HUES48 (cell line): ENCODE results near the gene ARAP1.

Experiments used
- H3K27ac ChIP-seq: one replicate; pipeline ENCODE4 v1.7.0; 2013; ENCODE audit warnings: low read depth, low read length, inconsistent platforms
- H3K27me3 ChIP-seq: 2 replicates; pipeline ENCODE4 v1.6.1; 2013; ENCODE audit warnings: mild to moderate bottlenecking, low read length; ENCODE audit not compliant: control insufficient read depth, insufficient read depth
- H3K36me3 ChIP-seq: 2 replicates; pipeline ENCODE4 v1.6.1; 2013; ENCODE audit warnings: low read length; ENCODE audit not compliant: control insufficient read depth, insufficient read depth
- H3K4me1 ChIP-seq: 2 replicates; pipeline ENCODE4 v1.6.1; 2013; ENCODE audit warnings: mild to moderate bottlenecking, low read length; ENCODE audit not compliant: control insufficient read depth, insufficient read depth
- H3K4me3 ChIP-seq: 2 replicates; pipeline ENCODE4 v1.5.1; 2013; ENCODE audit warnings: mild to moderate bottlenecking, low read depth, low read length
- H3K9ac ChIP-seq: 2 replicates; pipeline ENCODE4 v1.6.1; 2013; ENCODE audit warnings: mild to moderate bottlenecking, low read depth, low read length, moderate library complexity
- H3K9me3 ChIP-seq: 2 replicates; pipeline ENCODE4 v1.6.1; 2013; ENCODE audit warnings: low read length; ENCODE audit not compliant: control insufficient read depth, insufficient read depth

ARAP1 gene

DNA sequence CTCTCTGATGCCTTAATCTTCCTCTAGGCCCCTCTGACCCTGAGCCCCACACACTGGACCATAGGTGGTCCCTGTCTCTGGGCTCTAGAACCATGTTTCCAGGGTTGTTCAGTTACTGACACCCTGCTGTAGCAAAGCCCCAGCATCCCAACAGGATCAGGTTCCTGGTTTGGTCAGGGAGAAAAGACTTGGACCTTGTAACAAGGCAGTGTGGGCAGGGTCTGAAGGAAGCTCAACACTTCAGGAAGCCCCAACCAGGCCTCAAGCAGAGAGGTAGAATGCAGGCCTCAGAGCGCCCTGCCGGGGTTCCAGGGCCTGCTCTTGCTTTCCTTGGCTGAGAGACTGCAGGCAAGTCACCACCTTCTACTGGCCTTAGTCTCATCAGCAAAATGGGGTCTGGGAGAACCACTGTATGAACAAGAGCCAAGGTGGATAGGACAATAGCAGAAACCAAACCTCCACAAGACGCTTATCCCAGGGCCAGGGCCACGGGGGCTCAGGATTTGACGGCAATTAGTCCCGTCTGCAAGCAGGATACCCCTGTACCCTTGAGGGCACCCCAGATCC, 4.8 kb downstream of the ARAP1 start:
- no peak overlapping the region for H3K27ac ChIP-seq
- no peaks in the 10 kb centered on the region for H3K9me3 ChIP-seq
- no peak overlapping the region for H3K9ac ChIP-seq
- 0 out of 2 replicates have a peak, but pooled peaks cover 3% of the 10 kb centered on the region for H3K36me3 ChIP-seq
- no peaks in the 10 kb centered on the region for H3K27me3 ChIP-seq
- no peak overlapping the region for H3K4me3 ChIP-seq
- peaks cover 12% of the 10 kb centered on the region for H3K4me1 ChIP-seq

- Histone ChIP-seq H3K4me1 (peaks cover 18% of the 10 kb centered on the region), H3K27ac (no peak overlapping the region), H3K36me3 (0 out of 2 replicates have a peak, but pooled peaks cover 3% of the 10 kb centered on the region), H3K4me3 (no peak overlapping the region), H3K9ac (no peak overlapping the region), H3K9me3 (no peaks in the 10 kb centered on the region), H3K27me3 (no peaks in the 10 kb centered on the region)
Measured at GRCh38 chr11:72746821-72747220, 5.4 kb downstream of the ARAP1 start.

DNA sequence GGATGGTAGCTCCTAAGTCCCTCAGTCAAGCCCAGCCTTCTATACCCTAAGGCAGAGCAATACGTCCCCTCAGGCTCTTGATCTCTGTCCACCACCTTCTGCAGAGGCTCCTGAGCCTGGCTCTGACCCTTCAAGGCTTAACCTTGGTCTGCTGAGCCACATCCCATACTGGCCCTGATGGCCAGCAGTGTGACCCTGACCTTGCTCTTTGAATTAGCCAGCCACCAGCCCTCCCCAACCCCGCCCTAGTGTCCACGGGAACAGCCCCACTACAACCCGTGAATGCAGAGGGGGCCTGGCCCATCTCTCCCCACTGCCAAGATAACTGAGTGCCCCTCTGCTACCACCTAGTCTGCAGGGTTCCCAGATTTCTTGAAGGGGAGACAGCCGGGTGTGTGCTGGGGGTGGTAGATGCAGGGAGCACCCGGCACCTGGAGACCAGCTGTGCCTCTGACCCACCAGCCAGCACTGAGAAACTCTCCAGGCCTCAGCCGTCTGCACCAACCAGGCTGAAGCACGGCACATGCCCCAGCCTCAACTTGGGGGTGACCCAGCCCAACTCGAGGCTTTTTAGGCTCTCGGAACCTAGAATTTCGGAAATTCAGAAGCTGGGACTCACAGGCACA, 6.2 kb downstream of the ARAP1 start:
- H3K9ac ChIP-seq: no peak overlapping the region
- no peaks in the 10 kb centered on the region for H3K27me3 ChIP-seq
- H3K4me3 ChIP-seq: no peak overlapping the region
- no peaks in the 10 kb centered on the region for H3K9me3 ChIP-seq
- peaks cover 20% of the 10 kb centered on the region for H3K4me1 ChIP-seq
- H3K27ac ChIP-seq: no peak overlapping the region
- 0 out of 2 replicates have a peak, but pooled peaks cover 3% of the 10 kb centered on the region for H3K36me3 ChIP-seq

- H3K4me1 ChIP-seq: peaks cover 21% of the 10 kb centered on the region
- no peaks in the 10 kb centered on the region for H3K9me3 ChIP-seq
- H3K9ac ChIP-seq: no peak overlapping the region
- no peaks in the 10 kb centered on the region for H3K27me3 ChIP-seq
- H3K36me3 ChIP-seq: 0 out of 2 replicates have a peak, but pooled peaks cover 3% of the 10 kb centered on the region
- no peak overlapping the region for H3K27ac ChIP-seq
- H3K4me3 ChIP-seq: no peak overlapping the region
Measured at GRCh38 chr11:72745511-72745910, 6.7 kb downstream of the ARAP1 start.

GRCh38 chr11:72744474-72744873, 7.7 kb downstream of the ARAP1 start:
- Histone ChIP-seq H3K4me3 (no peak overlapping the region), H3K4me1 (peaks cover 22% of the 10 kb centered on the region), H3K27ac (no peak overlapping the region)

DNA sequence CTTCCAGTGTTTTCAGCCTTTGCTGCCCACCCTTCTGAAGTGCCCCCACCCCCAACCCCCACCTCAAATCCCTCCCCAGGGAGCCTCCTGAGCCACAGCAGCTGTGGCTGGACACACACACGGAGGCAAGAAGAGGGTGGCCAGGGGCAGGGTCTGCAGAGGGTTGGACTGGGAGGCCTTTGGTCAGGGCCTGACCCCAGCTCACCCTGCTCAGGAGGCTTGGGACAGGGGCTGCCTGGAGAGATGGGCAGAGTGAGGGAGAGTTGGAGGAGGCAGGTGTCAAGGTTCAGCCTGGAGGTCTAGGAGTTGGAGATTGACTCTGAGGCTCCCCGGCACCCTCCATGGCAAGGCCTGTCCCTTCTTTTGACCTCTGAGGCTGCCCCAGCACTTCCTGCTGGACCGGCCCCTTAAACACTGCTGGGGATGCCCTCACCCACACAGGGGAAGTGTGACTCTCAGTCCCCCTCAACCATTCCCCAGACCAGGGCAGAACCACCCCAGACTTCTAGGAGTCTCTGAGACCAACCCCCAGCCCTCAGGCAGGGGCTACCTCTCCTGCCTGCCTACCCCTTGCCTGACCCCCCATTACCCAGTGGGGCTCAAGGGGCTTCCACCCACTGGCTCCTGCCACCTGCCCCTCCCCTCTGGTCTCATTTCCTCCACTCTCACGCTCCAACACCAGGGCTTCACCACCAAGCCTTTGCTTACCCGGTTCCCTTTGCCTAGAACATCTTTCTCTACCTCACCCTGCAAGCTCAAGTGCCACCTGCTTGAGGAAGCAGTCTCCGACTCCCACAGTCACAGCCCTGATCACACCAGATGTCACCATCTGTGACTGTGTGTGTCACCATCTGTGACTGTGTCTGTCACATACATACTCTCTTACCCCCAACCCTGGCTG, 8.6 kb downstream of the ARAP1 start:
- Histone ChIP-seq H3K4me1 (peaks cover 22% of the 10 kb centered on the region), H3K9ac (no peak overlapping the region), H3K27ac (no peak overlapping the region)

More at GRCh38 chr11:72744474-72744873, 7.7 kb downstream of the ARAP1 start:
- H3K9me3 ChIP-seq: no peaks in the 10 kb centered on the region
- 0 out of 2 replicates have a peak, but pooled peaks cover 3% of the 10 kb centered on the region for H3K36me3 ChIP-seq
- H3K27me3 ChIP-seq: no peaks in the 10 kb centered on the region
- no peak overlapping the region for H3K9ac ChIP-seq

DNA sequence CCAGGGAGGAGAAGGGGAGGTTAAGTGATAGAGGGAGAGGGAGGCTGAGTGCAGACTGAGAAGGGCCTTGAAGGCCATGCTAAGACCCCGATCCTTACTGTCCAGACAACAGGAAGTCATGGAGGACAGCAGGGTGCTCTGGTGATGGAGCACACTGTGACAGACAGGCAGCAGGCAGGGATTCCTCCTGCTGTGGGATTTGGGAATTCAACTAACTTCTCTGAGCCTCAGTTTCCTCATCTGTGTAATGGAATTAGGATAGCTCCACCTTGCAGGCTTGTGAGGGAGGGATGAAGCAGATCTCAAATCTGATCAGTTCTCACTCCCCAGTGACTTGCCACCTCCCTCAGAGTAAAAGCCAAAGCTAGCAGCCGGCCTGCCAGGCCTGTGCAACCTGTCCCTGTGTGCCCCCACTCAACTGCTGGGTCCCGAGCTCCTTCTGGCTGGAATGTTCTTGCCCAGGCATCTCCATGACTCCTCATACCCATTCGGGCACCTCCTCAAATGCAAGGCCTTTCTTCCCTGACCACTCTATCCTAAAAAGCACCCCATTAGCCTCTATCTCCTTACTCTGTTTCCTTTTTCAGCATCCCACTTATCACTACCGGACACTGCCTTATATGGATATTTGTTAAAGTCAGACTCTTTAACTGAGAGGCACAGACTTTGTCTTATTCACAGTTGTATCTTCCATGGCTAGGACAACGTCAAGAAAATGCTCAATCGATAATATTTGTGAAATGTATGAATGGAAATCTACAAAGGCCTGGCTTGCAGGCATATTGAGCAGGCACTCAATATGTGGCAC, 9.5 kb downstream of the ARAP1 start:
- Histone ChIP-seq H3K9ac (no peak overlapping the region), H3K9me3 (no peaks in the 10 kb centered on the region), H3K27ac (peak overlapping the region; percentile 75), H3K4me1 (peaks cover 22% of the 10 kb centered on the region), H3K4me3 (no peak overlapping the region), H3K36me3 (0 out of 2 replicates have a peak, but pooled peaks cover 1% of the 10 kb centered on the region), H3K27me3 (no peaks in the 10 kb centered on the region)

More for the DNA sequence above, 8.6 kb downstream of the ARAP1 start:
- H3K4me3 ChIP-seq: no peak overlapping the region
- H3K9me3 ChIP-seq: no peaks in the 10 kb centered on the region
- 0 out of 2 replicates have a peak, but pooled peaks cover 3% of the 10 kb centered on the region for H3K36me3 ChIP-seq
- no peaks in the 10 kb centered on the region for H3K27me3 ChIP-seq

DNA sequence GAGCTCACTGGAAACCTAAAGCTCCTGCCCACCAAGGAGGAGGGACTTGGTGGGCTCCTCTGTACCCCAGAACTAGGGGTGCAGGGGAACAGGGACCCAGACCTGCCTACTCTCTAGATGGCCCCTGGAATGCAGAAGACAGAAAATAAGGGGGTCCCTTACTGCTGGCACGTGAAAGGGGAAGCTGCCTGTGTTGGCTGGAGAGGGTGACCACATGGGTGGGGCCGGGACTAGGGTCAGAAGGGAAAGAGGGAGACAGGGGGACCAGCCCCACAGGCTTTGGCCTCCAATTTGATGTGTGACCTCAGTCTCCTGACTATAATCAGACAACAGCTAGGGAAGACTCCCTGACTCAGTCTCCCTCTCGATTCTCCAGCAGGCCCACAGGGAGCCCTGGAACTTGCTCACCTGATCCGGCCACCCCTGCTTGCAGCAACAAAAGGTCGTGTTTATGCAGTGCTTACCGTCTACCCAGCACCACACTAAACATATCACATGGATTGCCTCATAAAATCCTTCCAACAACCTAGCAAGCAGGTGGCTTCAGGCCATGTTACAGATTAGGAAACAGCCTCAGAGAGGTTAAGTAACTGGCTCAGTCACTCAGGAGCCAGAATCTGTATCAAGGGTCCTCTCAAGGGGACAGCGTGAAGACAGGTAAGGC, 10.2 kb downstream of the ARAP1 start:
- no peak overlapping the region for H3K9ac ChIP-seq
- no peaks in the 10 kb centered on the region for H3K36me3 ChIP-seq
- peak overlapping the region; percentile 75 for H3K27ac ChIP-seq
- H3K27me3 ChIP-seq: no peaks in the 10 kb centered on the region
- no peak overlapping the region for H3K4me3 ChIP-seq
- H3K4me1 ChIP-seq: peaks cover 24% of the 10 kb centered on the region
- H3K9me3 ChIP-seq: no peaks in the 10 kb centered on the region

DNA sequence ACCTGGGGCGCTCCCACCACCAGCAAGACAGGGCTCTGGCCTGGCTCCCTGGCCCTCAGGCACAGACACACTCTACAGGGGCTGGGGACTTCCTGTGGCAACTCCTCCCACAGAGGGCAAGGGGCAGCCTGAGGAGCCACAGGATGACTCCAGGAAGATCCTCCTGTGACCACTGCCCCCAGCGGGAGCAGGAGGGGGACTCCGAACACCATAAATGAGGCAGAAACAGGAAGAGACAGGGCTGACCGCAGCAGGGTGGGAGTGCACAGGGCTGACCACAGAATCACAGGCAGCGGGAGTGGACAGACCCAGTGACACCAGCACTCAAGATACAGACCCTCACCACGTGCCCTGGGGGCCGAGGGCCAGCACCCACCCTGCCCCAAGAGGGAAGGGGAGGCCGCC, 10.8 kb downstream of the ARAP1 start:
- Histone ChIP-seq H3K27ac (peak overlapping the region; percentile 75), H3K36me3 (no peaks in the 10 kb centered on the region), H3K27me3 (no peaks in the 10 kb centered on the region), H3K4me1 (peaks cover 29% of the 10 kb centered on the region), H3K9me3 (no peaks in the 10 kb centered on the region), H3K9ac (peak overlapping the region; percentile 24; the same call in 1 of the 2 replicates), H3K4me3 (no peak overlapping the region)
